Stomach (tissue), 4 donors: ENCODE measurements around the gene OLFML2A.

Source experiments
- EP300 ChIP-seq: sonication (generic); formaldehyde crosslinking; IDR thresholded peaks from one replicate; pipeline ENCODE4 v1.6.1; 2017; ENCODE audit warnings: antibody characterized with exemption
- POLR2A ChIP-seq, 4 donors: fragments of 450-650 bp; IDR thresholded peaks; one replicate each; pipeline ENCODE4 v1.6.1; 2016; ENCODE audit warnings: antibody characterized with exemption in 4 of 4, control low read depth in 2 of 4, mild to moderate bottlenecking in 1 of 4, moderate library complexity in 1 of 4
- TF ChIP-seq, protein P1 (sequence below), 7 experiments: fragments of 450-650 bp in 4 of 7; fragments of 200-600 bp in 3 of 7; sonication (generic) in 3 of 7; IDR thresholded peaks; one replicate each; pipeline ENCODE4 v1.5.1; 2016 to 2019; ENCODE audit warnings: antibody characterized with exemption in 7 of 7, control low read depth in 2 of 7, mild to moderate bottlenecking in 1 of 7

DNA sequence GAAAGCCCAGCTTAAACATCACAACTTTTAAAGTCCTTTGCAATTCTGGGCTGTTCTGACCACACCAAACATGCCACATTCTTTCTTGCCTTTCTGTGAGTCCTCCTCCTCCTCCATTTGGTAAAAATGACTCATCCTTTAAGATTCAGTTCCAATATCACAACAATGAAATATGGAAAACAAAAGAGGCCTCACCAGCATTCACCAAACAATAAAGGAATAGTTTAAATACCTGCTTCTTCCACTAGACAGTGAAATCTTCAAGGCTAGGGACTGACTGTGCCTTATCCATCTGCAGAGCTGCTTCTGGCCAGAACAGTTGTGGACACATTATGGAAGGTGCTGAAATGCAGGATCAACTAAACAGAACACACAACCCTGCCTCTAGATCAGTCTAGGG lies 41.8 kb upstream of the OLFML2A start:
- TF ChIP-seq, protein P1, sequence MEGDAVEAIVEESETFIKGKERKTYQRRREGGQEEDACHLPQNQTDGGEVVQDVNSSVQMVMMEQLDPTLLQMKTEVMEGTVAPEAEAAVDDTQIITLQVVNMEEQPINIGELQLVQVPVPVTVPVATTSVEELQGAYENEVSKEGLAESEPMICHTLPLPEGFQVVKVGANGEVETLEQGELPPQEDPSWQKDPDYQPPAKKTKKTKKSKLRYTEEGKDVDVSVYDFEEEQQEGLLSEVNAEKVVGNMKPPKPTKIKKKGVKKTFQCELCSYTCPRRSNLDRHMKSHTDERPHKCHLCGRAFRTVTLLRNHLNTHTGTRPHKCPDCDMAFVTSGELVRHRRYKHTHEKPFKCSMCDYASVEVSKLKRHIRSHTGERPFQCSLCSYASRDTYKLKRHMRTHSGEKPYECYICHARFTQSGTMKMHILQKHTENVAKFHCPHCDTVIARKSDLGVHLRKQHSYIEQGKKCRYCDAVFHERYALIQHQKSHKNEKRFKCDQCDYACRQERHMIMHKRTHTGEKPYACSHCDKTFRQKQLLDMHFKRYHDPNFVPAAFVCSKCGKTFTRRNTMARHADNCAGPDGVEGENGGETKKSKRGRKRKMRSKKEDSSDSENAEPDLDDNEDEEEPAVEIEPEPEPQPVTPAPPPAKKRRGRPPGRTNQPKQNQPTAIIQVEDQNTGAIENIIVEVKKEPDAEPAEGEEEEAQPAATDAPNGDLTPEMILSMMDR (IDR thresholded peaks at IDR 0.05), result no peak
- no peak for TF ChIP-seq POLR2A (IDR thresholded peaks at IDR 0.05)
- TF ChIP-seq EP300, result no peak
